GM23338 (cell line): ENCODE measurements around the gene CIAO3. TPM values are rescaled to one million over a fixed set of nuclear protein-coding genes. Genes with fewer than 3 reads are reported as not detected.

Source experiments
- ATAC-seq: fragments of 200-7000 bp; cut with Tn5 transposase; 3 replicates; pipeline ENCODE4 v1.9.1; 2020
- DNase-seq: peaks from one replicate; pipeline ENCODE4 v3.0.0-alpha.2; 2015; ENCODE audit warnings: low spot score
- H2AFZ ChIP-seq: fragments of 200-600 bp; sonication (generic); 2 replicates; pipeline ENCODE4 v1.8.0; 2016; ENCODE audit warnings: antibody characterized with exemption, mild to moderate bottlenecking, moderate library complexity
- H3F3A ChIP-seq: fragments of 200-600 bp; sonication (generic); replicated peaks from 2 replicates; pipeline ENCODE4 v1.8.0; 2017; ENCODE audit warnings: antibody characterized with exemption, mixed run types, low read depth
- H3K27ac ChIP-seq: fragments of 200-600 bp; sonication (generic); 2 replicates; pipeline ENCODE4 v1.6.1; 2016; ENCODE audit warnings: low read depth
- H3K27me3 ChIP-seq: fragments of 200-600 bp; sonication (generic); 2 replicates; pipeline ENCODE4 v1.8.0; 2016; ENCODE audit warnings: mild to moderate bottlenecking, mixed run types, moderate library complexity; ENCODE audit not compliant: insufficient read depth
- H3K36me3 ChIP-seq: fragments of 200-600 bp; sonication (generic); 2 replicates; pipeline ENCODE4 v1.8.0; 2016; ENCODE audit warnings: mild to moderate bottlenecking; ENCODE audit not compliant: insufficient read depth
- H3K4me1 ChIP-seq: fragments of 200-600 bp; sonication (generic); 2 replicates; pipeline ENCODE4 v1.8.0; 2016; ENCODE audit warnings: mild to moderate bottlenecking, moderate library complexity; ENCODE audit not compliant: insufficient read depth
- H3K4me2 ChIP-seq: fragments of 200-600 bp; sonication (generic); 2 replicates; pipeline ENCODE4 v1.7.1; 2017; ENCODE audit warnings: mixed run types
- H3K4me3 ChIP-seq: fragments of 200-600 bp; sonication (generic); 2 replicates; pipeline ENCODE4 v1.6.1; 2016; ENCODE audit warnings: mixed run types
- H3K79me2 ChIP-seq: fragments of 200-600 bp; sonication (generic); replicated peaks from 2 replicates; pipeline ENCODE4 v1.8.0; 2017; ENCODE audit warnings: mild to moderate bottlenecking; ENCODE audit not compliant: insufficient read depth
- H3K9me2 ChIP-seq: fragments of 200-600 bp; sonication (generic); 2 replicates; pipeline ENCODE4 v1.8.0; 2017; ENCODE audit not compliant: insufficient read depth
- H4K20me1 ChIP-seq: fragments of 200-600 bp; sonication (generic); replicated peaks from 2 replicates; pipeline ENCODE4 v1.8.0; 2017; ENCODE audit warnings: mild to moderate bottlenecking; ENCODE audit not compliant: insufficient read depth
- H3K27ac Mint-ChIP-seq: 2 replicates; pipeline ENCODE4 v1.8.0; 2020; ENCODE audit warnings: inconsistent platforms, mild to moderate bottlenecking, moderate library complexity, mixed read lengths
- H3K27me3 Mint-ChIP-seq: 3 replicates; pipeline ENCODE4 v1.8.0; 2022; ENCODE audit warnings: low read depth, mild to moderate bottlenecking, moderate library complexity, mixed read lengths, inconsistent platforms; ENCODE audit not compliant: insufficient read depth, poor library complexity
- H3K36me3 Mint-ChIP-seq: 3 replicates; pipeline ENCODE4 v1.8.0; 2021; ENCODE audit warnings: low read depth, mild to moderate bottlenecking, inconsistent platforms, moderate library complexity, mixed read lengths
- H3K4me1 Mint-ChIP-seq: 3 replicates; pipeline ENCODE4 v1.8.0; 2020; ENCODE audit warnings: mild to moderate bottlenecking, inconsistent platforms, mixed read lengths
- H3K4me3 Mint-ChIP-seq: 3 replicates; pipeline ENCODE4 v1.8.0; 2021; ENCODE audit warnings: moderate library complexity, mild to moderate bottlenecking, inconsistent platforms, mixed read lengths
- H3K9me3 Mint-ChIP-seq: 3 replicates; pipeline ENCODE4 v1.8.0; 2020; ENCODE audit warnings: moderate library complexity, mild to moderate bottlenecking, inconsistent platforms, mixed read lengths
- CREB1 ChIP-seq: fragments of 250-450 bp; sonication (Bioruptor Pico); IDR thresholded peaks from 2 replicates; pipeline ENCODE4 v1.5.0; 2020; ENCODE audit warnings: low read depth, mild to moderate bottlenecking, moderate library complexity
- ETS1 ChIP-seq: IDR thresholded peaks from 2 replicates; pipeline ENCODE4 v1.6.1; 2016; ENCODE audit warnings: antibody characterized with exemption
- EZH2 ChIP-seq: fragments of 200-600 bp; sonication (generic); IDR thresholded peaks from one replicate; pipeline ENCODE4 v1.8.0; 2017; ENCODE audit warnings: antibody characterized with exemption, mild to moderate bottlenecking, low read depth; ENCODE audit not compliant: unreplicated experiment
- EZH2phosphoT487 ChIP-seq: fragments of 200-600 bp; sonication (generic); IDR thresholded peaks from one replicate; pipeline ENCODE4 v1.8.1; 2018; ENCODE audit warnings: antibody characterized with exemption; ENCODE audit not compliant: unreplicated experiment
- REST ChIP-seq: IDR thresholded peaks from one replicate; pipeline ENCODE4 v1.6.1; 2018; ENCODE audit warnings: antibody characterized with exemption; ENCODE audit not compliant: unreplicated experiment
- ZNF114 ChIP-seq: fragments of 250-450 bp; sonication (Bioruptor Pico); IDR thresholded peaks from 2 replicates; pipeline ENCODE4 v1.5.0; 2020; ENCODE audit warnings: mild to moderate bottlenecking, moderate library complexity
- ZNF331 ChIP-seq: fragments of 250-450 bp; sonication (Bioruptor Pico); IDR thresholded peaks from 2 replicates; pipeline ENCODE4 v1.5.0; 2020; ENCODE audit warnings: low read depth, mild to moderate bottlenecking, moderate library complexity
- polyA plus RNA-seq: library from polyadenylated mRNA; unstranded; fragments of >200 nt; fragmentation: Nextera tagmentation; extraction: Ambion mirVana; gene quantifications from 2 replicates; pipeline ENCODE4 v1.2.1, GENCODE V29; 2016
- total RNA-seq: library from RNA; depleted of rRNA; stranded (reverse); fragments of >200 nt; shearing (Covaris generic); gene quantifications from 2 replicates; pipeline ENCODE4 v1.2.3, GENCODE V29; 2014

CIAO3 gene
- total and polyA plus RNA-seq, 2 experiments from 2014 or later, result 13.0 to 42.3 TPM

- H3K4me3 Mint-ChIP-seq, result peak overlapping the region; percentile 75
- no peaks in the 10 kb centered on the region; the same call in 1 of the 2 replicates for H3K4me1 ChIP-seq
- H3K9me2 ChIP-seq, result no peaks in the 10 kb centered on the region
- peaks cover 74% of the 10 kb centered on the region for H3K27me3 ChIP-seq
- H3K27me3 Mint-ChIP-seq, result peaks cover 52% of the 10 kb centered on the region
- no peaks in the 10 kb centered on the region for H3K36me3 ChIP-seq
- H4K20me1 ChIP-seq, result no peaks in the 10 kb centered on the region; the same call in 1 of the 2 replicates
- no peaks in the 10 kb centered on the region; the same call in 1 of the 3 replicates for H3K9me3 Mint-ChIP-seq
- no peak overlapping the region for H3K27ac ChIP-seq
- H3K79me2 ChIP-seq, result no peaks in the 10 kb centered on the region; the same call in 1 of the 2 replicates
- H3K4me2 ChIP-seq, result peak overlapping the region; percentile 85
- DNase-seq, result peak; percentile 68
- peak; percentile 20 for ATAC-seq
- peak overlapping the region; percentile 68 for H3K4me3 ChIP-seq
- H3K36me3 Mint-ChIP-seq, result no peaks in the 10 kb centered on the region
- H3K27ac Mint-ChIP-seq, result no peak overlapping the region
- TF ChIP-seq ETS1, result no peak
- TF ChIP-seq REST, result no peak
- no peak for TF ChIP-seq ZNF114
- TF ChIP-seq CREB1 (CRISPR knock-in tag), result no peak
- TF ChIP-seq EZH2, result peak; percentile 44
- no peak overlapping the region for H2AFZ ChIP-seq
- H3F3A ChIP-seq, result 0 out of 2 replicates have a peak, but pooled peaks cover 3% of the 10 kb centered on the region
- peaks cover 3% of the 10 kb centered on the region; the same call in 2 of the 3 replicates for H3K4me1 Mint-ChIP-seq
These were observed 46.5 kb downstream of the CIAO3 start for GRCh38 chr16:694187-694862.

GRCh38 chr16:693766-694165, 47.0 kb downstream of the CIAO3 start:
- Mint-ChIP-seq H3K27ac (no peak overlapping the region), H3K36me3 (no peaks in the 10 kb centered on the region), H3K27me3 (peaks cover 51% of the 10 kb centered on the region), H3K4me3 (peak overlapping the region; percentile 62; the same call in 2 of the 3 replicates), H3K9me3 (no peaks in the 10 kb centered on the region; the same call in 1 of the 3 replicates), H3K4me1 (peaks cover 3% of the 10 kb centered on the region; the same call in 2 of the 3 replicates)
- no peaks in the 10 kb centered on the region; the same call in 1 of the 2 replicates for H4K20me1 ChIP-seq
- H3K4me3 ChIP-seq, result peak overlapping the region; percentile 68
- H2AFZ ChIP-seq, result no peak overlapping the region
- ATAC-seq, result peak; percentile 1; the same call in 2 of the 3 replicates
- no peak overlapping the region for H3K27ac ChIP-seq
- no peaks in the 10 kb centered on the region for H3K9me2 ChIP-seq
- peak overlapping the region; percentile 85 for H3K4me2 ChIP-seq
- 0 out of 2 replicates have a peak, but pooled peaks cover 3% of the 10 kb centered on the region for H3F3A ChIP-seq
- no peaks in the 10 kb centered on the region; the same call in 1 of the 2 replicates for H3K79me2 ChIP-seq
- H3K4me1 ChIP-seq, result no peaks in the 10 kb centered on the region; the same call in 1 of the 2 replicates
- peaks cover 68% of the 10 kb centered on the region for H3K27me3 ChIP-seq
- DNase-seq, result no peak
- no peaks in the 10 kb centered on the region for H3K36me3 ChIP-seq
- TF ChIP-seq CREB1 (CRISPR knock-in tag) (no peak), EZH2 (peak; percentile 14), ZNF331 (CRISPR knock-in tag) (no peak), EZH2phosphoT487 (no peak), REST (no peak)
